ENCODE measurements around the gene IL1RAP.

The IL1RAP gene

GRCh38 chr3:190581041-190581541 is 67.2 kb downstream of the IL1RAP start:
- DNase-seq = no peak

- DNase-seq = no peak
Observed at GRCh38 chr3:190582667-190583066, 68.8 kb downstream of the IL1RAP start.

GRCh38 chr3:190585805-190586630 is 72.1 kb downstream of the IL1RAP start:
- DNase-seq = peak; percentile 33 to 52

- peak in 1 of 2 donors; percentile 27 for DNase-seq
Observed at GRCh38 chr3:190586631-190587011, 72.7 kb downstream of the IL1RAP start.

GRCh38 chr3:190588570-190588969 is 74.7 kb downstream of the IL1RAP start:
- DNase-seq = no peak

GRCh38 chr3:190589326-190589725 is 75.4 kb downstream of the IL1RAP start:
- no peak for DNase-seq

GRCh38 chr3:190591080-190591479 is 77.2 kb downstream of the IL1RAP start:
- no peak for DNase-seq

GRCh38 chr3:190593075-190593474 is 79.2 kb downstream of the IL1RAP start:
- no peak for DNase-seq

GRCh38 chr3:190594171-190594570 is 80.3 kb downstream of the IL1RAP start:
- DNase-seq = no peak

GRCh38 chr3:190595179-190595795 is 81.4 kb downstream of the IL1RAP start:
- DNase-seq = no peak

GRCh38 chr3:190595807-190596206 is 81.9 kb downstream of the IL1RAP start:
- DNase-seq = no peak

GRCh38 chr3:190596349-190597285 is 82.7 kb downstream of the IL1RAP start:
- DNase-seq = no peak

- DNase-seq = no peak
Observed at GRCh38 chr3:190597291-190597690, 83.4 kb downstream of the IL1RAP start.

GRCh38 chr3:190601622-190602021 is 87.7 kb downstream of the IL1RAP start:
- no peak for DNase-seq

GRCh38 chr3:190605385-190605784 is 91.5 kb downstream of the IL1RAP start:
- DNase-seq = no peak

GRCh38 chr3:190606596-190606995 is 92.7 kb downstream of the IL1RAP start:
- DNase-seq = no peak

- no peak for DNase-seq
Observed at GRCh38 chr3:190607021-190607420, 93.1 kb downstream of the IL1RAP start.

GRCh38 chr3:190608850-190609589 is 95.1 kb downstream of the IL1RAP start:
- no peak for DNase-seq

- DNase-seq = no peak
Observed at GRCh38 chr3:190614226-190615059, 100.6 kb downstream of the IL1RAP start.

GRCh38 chr3:190615060-190615384 is 101.1 kb downstream of the IL1RAP start:
- no peak for DNase-seq

- DNase-seq = no peak
Observed at GRCh38 chr3:190615607-190616006, 101.7 kb downstream of the IL1RAP start.

- no peak for DNase-seq
Observed at GRCh38 chr3:190616637-190617036, 102.8 kb downstream of the IL1RAP start.

All from CD4-positive, alpha-beta T cell treated with Interleukin-4 for 1 hour (primary cell).